Transverse colon (tissue), 4 donors: ENCODE measurements around the gene SCYL1. TPM values are rescaled to one million over a fixed set of nuclear protein-coding genes. Genes with fewer than 3 reads are reported as not detected.

Experiments
- DNase-seq: peaks from one replicate; pipeline ENCODE4 v3.0.0-alpha.2; 2019
- H3K27ac ChIP-seq, 4 donors: fragments of 200-600 bp; sonication (generic); 2 replicates each; pipeline ENCODE4 v1.5.1; 2016 to 2018; ENCODE audit warnings: inconsistent platforms in 4 of 4
- H3K27me3 ChIP-seq: fragments of 200-600 bp; sonication (generic); 2 replicates; pipeline ENCODE4 v1.5.1; 2017; ENCODE audit warnings: inconsistent platforms
- H3K36me3 ChIP-seq, 4 donors: fragments of 200-600 bp; sonication (generic); 2 replicates each; pipeline ENCODE4 v1.5.1; 2017 to 2019; ENCODE audit warnings: inconsistent platforms in 4 of 4
- H3K4me1 ChIP-seq, 4 donors: fragments of 200-600 bp; sonication (generic); 2 replicates each; pipeline ENCODE4 v1.5.1; 2017 to 2020; ENCODE audit warnings: inconsistent platforms in 4 of 4
- H3K4me3 ChIP-seq, 4 donors: fragments of 200-600 bp; sonication (generic); 1 replicate in 1 of 4; 2 replicates in 3 of 4; pipeline versions ENCODE4 v1.5.1 to v1.6.1; 2017 to 2019; ENCODE audit warnings: inconsistent platforms in 4 of 4
- H3K9me3 ChIP-seq, 2 donors: fragments of 200-600 bp; sonication (generic); 2 replicates each; pipeline ENCODE4 v1.5.1; 2017 to 2019; ENCODE audit warnings: inconsistent platforms in 2 of 2
- CTCF ChIP-seq, 5 experiments: fragments of 200-600 bp in 3 of 5; fragments of 450-650 bp in 2 of 5; sonication (generic) in 3 of 5; IDR thresholded peaks; 1 replicate in 2 of 5; 2 replicates in 3 of 5; pipeline ENCODE4 v1.5.1; 2016 to 2017; ENCODE audit warnings: antibody characterized with exemption in 5 of 5, inconsistent platforms in 3 of 5, mild to moderate bottlenecking in 2 of 5, moderate library complexity in 1 of 5
- EP300 ChIP-seq: sonication (generic); formaldehyde crosslinking; IDR thresholded peaks from one replicate; pipeline ENCODE4 v1.6.1; 2017; ENCODE audit warnings: antibody characterized with exemption, low read depth
- POLR2A ChIP-seq: fragments of 450-650 bp; IDR thresholded peaks from one replicate; pipeline ENCODE4 v1.6.1; 2016; ENCODE audit warnings: antibody characterized with exemption, mild to moderate bottlenecking, moderate library complexity
- POLR2AphosphoS5 ChIP-seq, 3 donors: sonication (generic); formaldehyde crosslinking; IDR thresholded peaks; one replicate each; pipeline ENCODE4 v1.6.1; 2016; ENCODE audit warnings: antibody characterized with exemption in 3 of 3
- WGBS, 2 donors: methylation state at CpG; one replicate each; pipeline ENCODE4 v1.1.5; 2018; ENCODE audit warnings: low coverage in 1 of 2; 5-methylcytosine and 5-hydroxymethylcytosine counted together
- in situ Hi-C, 4 donors: fragments of 200-750 bp; cut with MboI; loops; one replicate each; pipeline versions ENCODE4 v1.15.0 to v1.15.1; 2017; ENCODE audit warnings: low sequenced_read_pairs in 3 of 4, low pct_ligation_motif_present in 1 of 4, low pct_unique_long_range_greater_than_20kb in 1 of 4
- intact Hi-C: fragments of 100-400 bp; cut with DNase I; formaldehyde crosslinking; loops from one replicate; pipeline ENCODE4 v1.15.1; 2023; ENCODE audit warnings: low total_unique reads
- total RNA-seq, 4 donors: library from RNA; depleted of rRNA; stranded (reverse); fragments of >200 nt; gene quantifications; one replicate each; pipeline ENCODE4 v1.1.0, GENCODE V29; 2016

Gene SCYL1
- total RNA-seq, 4 donors from 2014 or later, result 41.0 to 78.4 (median 69.2) TPM

DNA sequence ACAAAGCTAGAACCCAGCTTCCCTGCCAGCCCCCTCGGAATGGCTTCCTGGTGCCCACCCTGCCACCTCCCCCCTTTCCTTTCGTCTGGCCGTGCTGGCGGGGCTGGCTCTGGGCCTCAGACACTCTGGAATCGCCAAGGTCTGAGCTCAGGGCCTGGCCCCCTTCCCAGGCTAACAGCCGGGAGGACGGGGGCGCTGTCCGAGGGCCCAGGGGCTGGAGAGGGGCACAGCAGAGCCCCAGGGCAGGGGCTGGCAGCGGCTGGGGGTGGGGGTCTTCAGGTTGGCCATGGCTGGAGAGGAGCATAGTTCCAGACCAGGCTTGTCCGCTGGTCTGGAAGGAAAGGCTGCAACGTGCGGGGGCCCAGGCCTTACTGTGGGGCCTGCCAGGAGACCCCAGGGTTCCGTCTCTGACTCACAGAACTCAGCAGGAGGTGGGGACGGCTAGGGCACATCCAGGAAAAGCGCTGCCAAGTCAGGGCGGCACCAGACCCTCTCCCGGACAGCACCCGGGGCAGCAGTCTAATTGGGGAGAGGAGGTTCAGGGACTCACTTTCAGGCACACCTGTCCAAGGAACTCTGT is 34.1 kb downstream of the SCYL1 start:
- 42 to 64% methylated on average over 8 to 12 of the region's 19 CpGs for WGBS, 2 donors
- Histone ChIP-seq H3K4me1 (peaks cover 34 to 62% (median 49%) of the 10 kb centered on the region in 4 donors), H3K36me3 (no peaks in the 10 kb centered on the region), H3K9me3 (no peaks in the 10 kb centered on the region), H3K4me3 (peak overlapping the region; percentile 38 to 60 (median 58)), H3K27ac (peak overlapping the region; percentile 85 to 92 (median 89)), H3K27me3 (no peaks in the 10 kb centered on the region)
- DNase-seq, result no peak
- TF ChIP-seq POLR2A, result no peak
- peak in 1 of 3 donors; percentile 30 for TF ChIP-seq POLR2AphosphoS5 (IDR thresholded peaks at IDR 0.05)
- in situ Hi-C loops, result no loop called here
- intact Hi-C loops, result no loop called here

DNA sequence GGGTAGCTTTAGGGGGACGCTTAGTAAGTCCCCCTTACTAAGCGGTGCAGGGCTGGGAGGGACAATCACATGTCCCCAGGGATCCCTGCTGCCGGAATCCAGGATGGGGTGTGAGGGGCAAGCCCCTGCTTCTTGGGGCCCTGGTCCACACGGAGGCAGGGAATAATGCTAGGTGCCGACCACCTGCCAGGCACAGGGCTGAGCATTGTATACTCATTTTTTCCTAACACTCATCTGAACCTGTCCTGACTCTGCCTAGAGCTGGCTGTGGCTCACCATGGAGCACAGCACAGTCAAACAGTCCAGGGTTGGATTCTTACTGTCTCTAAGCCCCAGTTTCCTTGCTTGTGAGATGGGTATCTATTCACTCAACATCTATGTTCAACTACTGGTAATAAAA is 34.7 kb downstream of the SCYL1 start:
- H3K27me3 ChIP-seq, result no peaks in the 10 kb centered on the region
- no peak for TF ChIP-seq EP300
- TF ChIP-seq POLR2A, result no peak
- peak overlapping the region; percentile 85 to 92 (median 89) for H3K27ac ChIP-seq
- intact Hi-C loops (no loop called here), in situ Hi-C loops (no loop called here)
- no peaks in the 10 kb centered on the region for H3K36me3 ChIP-seq
- peaks cover 34 to 58% (median 47%) of the 10 kb centered on the region in 4 donors for H3K4me1 ChIP-seq
- no peak for DNase-seq
- H3K9me3 ChIP-seq, result no peaks in the 10 kb centered on the region
- 42 to 76% methylated on average over 2 to 5 of the region's 5 CpGs for WGBS, 2 donors
- H3K4me3 ChIP-seq, result no peak overlapping the region

- Histone ChIP-seq H3K36me3 (no peaks in the 10 kb centered on the region), H3K27ac (peak overlapping the region; percentile 85 to 92 (median 89)), H3K4me3 (no peak overlapping the region), H3K4me1 (peaks cover 34 to 54% (median 47%) of the 10 kb centered on the region in 4 donors), H3K9me3 (no peaks in the 10 kb centered on the region), H3K27me3 (no peaks in the 10 kb centered on the region)
- 34 to 36% methylated on average over 4 to 5 of the region's 5 CpGs for WGBS, 2 donors
- TF ChIP-seq CTCF (IDR thresholded peaks at IDR 0.05), result no peak
- TF ChIP-seq POLR2A, result no peak
- TF ChIP-seq EP300, result no peak
- TF ChIP-seq POLR2AphosphoS5 (IDR thresholded peaks at IDR 0.05), result no peak
- in situ Hi-C loops, result no loop called here
- intact Hi-C loops, result no loop called here
- peak; percentile 64 for DNase-seq
Measured at GRCh38 chr11:65559951-65560537, 35.2 kb downstream of the SCYL1 start.

DNA sequence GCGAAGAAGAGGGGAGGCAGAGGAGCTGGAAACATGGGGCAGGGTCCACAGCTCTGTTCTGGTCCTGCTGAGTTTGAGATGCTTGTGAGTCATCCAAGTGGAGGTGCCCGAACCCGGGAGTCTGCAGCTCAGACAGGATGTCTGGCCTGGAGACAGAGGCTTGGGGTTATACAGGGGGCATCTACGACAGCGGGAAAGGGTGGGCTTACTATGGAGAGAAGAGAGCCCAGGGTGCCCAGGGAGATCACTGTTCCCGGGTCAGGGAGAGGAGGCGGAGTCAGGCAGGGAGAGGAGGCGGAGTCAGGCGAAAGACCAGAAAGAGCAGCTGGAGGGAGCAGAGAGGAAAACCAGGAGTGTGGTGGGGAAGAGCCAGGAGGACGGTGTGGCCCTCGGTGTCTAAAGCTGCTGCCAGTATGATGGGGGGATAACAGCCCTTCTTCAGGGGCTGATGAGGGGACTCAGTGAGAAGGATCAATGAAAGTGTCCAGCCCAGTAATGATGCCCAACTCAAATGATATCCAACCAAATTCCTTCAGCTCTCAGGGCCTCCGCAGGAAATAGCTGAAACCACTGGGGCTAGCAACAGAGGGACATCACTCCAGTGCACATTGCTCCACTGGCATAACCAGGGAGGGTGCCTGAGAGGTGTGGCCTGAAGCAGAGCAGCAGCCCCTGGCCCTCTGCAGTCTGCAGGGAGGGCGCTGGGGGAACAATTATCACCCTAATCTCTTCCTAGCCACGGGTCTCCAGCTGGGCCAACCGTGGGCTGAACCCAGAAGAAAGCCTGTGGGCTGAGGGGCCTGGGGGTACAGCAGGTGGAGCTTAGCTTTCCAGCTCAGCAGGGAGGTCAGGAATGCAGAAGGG is 35.9 kb downstream of the SCYL1 start:
- 15 to 21% methylated on average over 8 to 15 of the region's 15 CpGs for WGBS, 2 donors
- H3K9me3 ChIP-seq, result no peaks in the 10 kb centered on the region
- DNase-seq, result peak; percentile 54

More for the DNA sequence above, 35.9 kb downstream of the SCYL1 start:
- no peak overlapping the region for H3K4me3 ChIP-seq
- no peaks in the 10 kb centered on the region for H3K27me3 ChIP-seq
- in situ Hi-C loops (no loop called here), intact Hi-C loops (no loop called here)
- TF ChIP-seq POLR2AphosphoS5 (IDR thresholded peaks at IDR 0.05), result no peak
- TF ChIP-seq EP300, result no peak
- no peak for TF ChIP-seq POLR2A
- TF ChIP-seq CTCF (IDR thresholded peaks at IDR 0.05), result no peak
- peaks cover 27 to 51% (median 42%) of the 10 kb centered on the region in 4 donors for H3K4me1 ChIP-seq
- H3K27ac ChIP-seq, result peak overlapping the region; percentile 85 to 92 (median 89)
- no peaks in the 10 kb centered on the region for H3K36me3 ChIP-seq
